Stimulated activated CD4-positive, alpha-beta T cell treated with anti-CD3 and anti-CD28 coated beads, Interleukin-2, amount 100 ng/mL, for 48 hours (primary cell): Measurements from ENCODE around the gene BSCL2.
"Not testable (repeated sequence)": the region's sequence is repeated elsewhere in the genome, so short reads cannot be mapped to it uniquely, and the experiment has no call there.

ENCODE experiments used
- DNase-seq, 2 donors: peaks; one replicate each; pipeline ENCODE4 v3.0.0-alpha.2; 2020

BSCL2 gene

GRCh38 chr11:62707277-62707861 lies at the start of gene BSCL2, which contains the start of gene GNG3:
TSS of gene BSCL2 (minus strand) at chr11:62707424. CDS start at chr11:62707195, 229 bp downstream.
TSS of gene GNG3 (plus strand) at chr11:62707676. CDS start at chr11:62708296, 620 bp downstream.
- DNase-seq, result no peak

- DNase-seq, result no peak
Measured at GRCh38 chr11:62755086-62755615, 47.9 kb upstream of the BSCL2 start.

GRCh38 chr11:62753736-62754603 lies 46.7 kb upstream of the BSCL2 start, which contains the start of gene ZBTB3:
TSS of gene ZBTB3 (minus strand) at chr11:62754160. CDS start at chr11:62753664, 496 bp downstream.
- DNase-seq, result peak; percentile 96 to 97

GRCh38 chr11:62752994-62753735 lies 45.9 kb upstream of the BSCL2 start:
- no peak for DNase-seq

- DNase-seq, result no peak
Measured at GRCh38 chr11:62752177-62752785, 45.1 kb upstream of the BSCL2 start.

- not testable (repeated sequence) for DNase-seq
Measured at GRCh38 chr11:62749931-62750330, 42.7 kb upstream of the BSCL2 start.

GRCh38 chr11:62747475-62748160 lies 40.4 kb upstream of the BSCL2 start:
- no peak for DNase-seq

- no peak for DNase-seq
Measured at GRCh38 chr11:62737196-62737595, 30.0 kb upstream of the BSCL2 start.

GRCh38 chr11:62732830-62733229 lies 25.6 kb upstream of the BSCL2 start:
- DNase-seq, result no peak

- DNase-seq, result not testable (repeated sequence)
Measured at GRCh38 chr11:62730076-62730475, 22.9 kb upstream of the BSCL2 start.

GRCh38 chr11:62728171-62728988 lies 21.2 kb upstream of the BSCL2 start, which contains the start of gene TTC9C:
TSS of gene TTC9C (plus strand) at chr11:62728486. CDS start at chr11:62728849, 363 bp downstream.
- peak; percentile 67 to 72 for DNase-seq

GRCh38 chr11:62727872-62728170 lies 20.6 kb upstream of the BSCL2 start:
- peak; percentile 62 to 70 for DNase-seq

- DNase-seq, result peak; percentile 94 to 96
Measured at GRCh38 chr11:62727165-62727871, 20.1 kb upstream of the BSCL2 start, which contains the start of gene HNRNPUL2. TSS of gene HNRNPUL2 (minus strand) at chr11:62727457. CDS start at chr11:62727156, 301 bp downstream.

GRCh38 chr11:62726915-62727164 lies 19.6 kb upstream of the BSCL2 start:
- DNase-seq, result no peak

GRCh38 chr11:62726156-62726914 lies 19.1 kb upstream of the BSCL2 start:
- peak in 1 of 2 donors; percentile 10 for DNase-seq

- DNase-seq, result no peak
Measured at GRCh38 chr11:62725646-62726045, 18.4 kb upstream of the BSCL2 start.

- no peak for DNase-seq
Measured at GRCh38 chr11:62724171-62724570, 16.9 kb upstream of the BSCL2 start.

GRCh38 chr11:62721994-62722393 lies 14.8 kb upstream of the BSCL2 start:
- no peak for DNase-seq

GRCh38 chr11:62719302-62719978 lies 12.2 kb upstream of the BSCL2 start:
- no peak for DNase-seq
